Upper lobe of left lung (tissue), 6 donors: ENCODE measurements around the gene NUTM2F. TPM values are rescaled to one million over a fixed set of nuclear protein-coding genes. Genes with fewer than 3 reads are reported as not detected.
"Not testable (repeated sequence)": the region's sequence is repeated elsewhere in the genome, so short reads cannot be mapped to it uniquely, and the experiment has no call there.

Experiments
- ATAC-seq, 2 donors: fragments of 200-7000 bp; cut with Tn5 transposase; one replicate each; pipeline ENCODE4 v1.9.1; 2022; ENCODE audit warnings: mild to moderate bottlenecking in 2 of 2, moderate library complexity in 2 of 2; ENCODE audit not compliant: low FRiP score in 2 of 2
- DNase-seq, 2 donors: peaks; one replicate each; pipeline ENCODE4 v3.0.0-alpha.2; 2019 to 2020
- H3K27ac ChIP-seq, 4 donors: fragments of 200-600 bp; sonication (generic); one replicate each; pipeline ENCODE4 v1.5.1; 2016 to 2019
- H3K27me3 ChIP-seq, 4 donors: fragments of 200-600 bp; sonication (generic); one replicate each; pipeline ENCODE4 v1.5.1; 2017 to 2019
- H3K36me3 ChIP-seq, 4 donors: fragments of 200-600 bp; sonication (generic); one replicate each; pipeline ENCODE4 v1.5.1; 2016 to 2019
- H3K4me1 ChIP-seq, 4 donors: fragments of 200-600 bp; sonication (generic); one replicate each; pipeline ENCODE4 v1.5.1; 2018 to 2019
- H3K4me3 ChIP-seq, 4 donors: fragments of 200-600 bp; sonication (generic); one replicate each; pipeline ENCODE4 v1.5.1; 2017 to 2019; ENCODE audit warnings: mild to moderate bottlenecking in 2 of 4, moderate library complexity in 1 of 4
- H3K9me3 ChIP-seq, 4 donors: fragments of 200-600 bp; sonication (generic); one replicate each; pipeline ENCODE4 v1.5.1; 2018 to 2019
- POLR2A ChIP-seq, 4 donors: fragments of 450-650 bp; IDR thresholded peaks; one replicate each; pipeline ENCODE4 v1.5.1; 2016 to 2017; ENCODE audit warnings: antibody characterized with exemption in 4 of 4, mild to moderate bottlenecking in 2 of 4
- POLR2AphosphoS5 ChIP-seq, 2 donors: sonication (generic); formaldehyde crosslinking; IDR thresholded peaks; one replicate each; pipeline ENCODE4 v1.5.1; 2017; ENCODE audit warnings: antibody characterized with exemption in 2 of 2
- WGBS, 2 donors: methylation state at CpG; one replicate each; pipeline ENCODE4 v1.1.5; 2017 to 2018; 5-methylcytosine and 5-hydroxymethylcytosine counted together
- total RNA-seq, 6 donors: library from RNA; depleted of rRNA in 4 of 6; stranded (reverse); fragments of >200 nt in 4 of 6; gene quantifications; one replicate each; pipeline versions ENCODE4 v1.1.0 to v1.2.1, GENCODE V29; 2016 to 2021
- donor health status: DM: no; HTN: no; CAD: no; lungs with moderate emphysema.
- donor health status: DM: no; HTN: yes; CAD: no; lungs with severe emphysema.

NUTM2F gene, protein sequence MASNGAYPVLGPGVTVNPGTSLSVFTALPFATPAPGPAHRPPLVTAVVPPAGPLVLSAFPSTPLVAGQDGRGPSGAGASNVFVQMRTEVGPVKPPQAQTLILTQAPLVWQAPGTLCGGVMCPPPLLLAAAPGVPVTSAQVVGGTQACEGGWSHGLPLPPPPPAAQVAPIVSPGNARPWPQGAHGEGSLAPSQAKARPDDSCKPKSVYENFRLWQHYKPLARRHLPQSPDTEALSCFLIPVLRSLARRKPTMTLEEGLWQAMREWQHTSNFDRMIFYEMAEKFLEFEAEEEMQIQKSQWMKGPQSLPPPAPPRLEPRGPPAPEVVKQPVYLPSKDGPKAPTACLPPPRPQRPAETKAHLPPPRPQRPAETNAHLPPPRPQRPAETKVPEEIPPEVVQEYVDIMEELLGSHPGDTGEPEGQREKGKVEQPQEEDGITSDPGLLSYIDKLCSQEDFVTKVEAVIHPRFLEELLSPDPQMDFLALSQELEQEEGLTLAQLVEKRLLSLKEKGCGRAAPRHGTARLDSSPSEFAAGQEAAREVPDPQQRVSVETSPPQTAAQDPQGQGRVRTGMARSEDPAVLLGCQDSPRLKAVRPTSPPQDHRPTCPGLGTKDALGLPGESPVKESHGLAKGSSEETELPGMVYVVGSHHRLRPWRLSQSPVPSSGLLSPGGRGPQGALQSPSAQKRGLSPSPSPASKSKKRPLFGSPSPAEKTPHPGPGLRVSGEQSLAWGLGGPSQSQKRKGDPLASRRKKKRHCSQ
- not detected for total RNA-seq

DNA sequence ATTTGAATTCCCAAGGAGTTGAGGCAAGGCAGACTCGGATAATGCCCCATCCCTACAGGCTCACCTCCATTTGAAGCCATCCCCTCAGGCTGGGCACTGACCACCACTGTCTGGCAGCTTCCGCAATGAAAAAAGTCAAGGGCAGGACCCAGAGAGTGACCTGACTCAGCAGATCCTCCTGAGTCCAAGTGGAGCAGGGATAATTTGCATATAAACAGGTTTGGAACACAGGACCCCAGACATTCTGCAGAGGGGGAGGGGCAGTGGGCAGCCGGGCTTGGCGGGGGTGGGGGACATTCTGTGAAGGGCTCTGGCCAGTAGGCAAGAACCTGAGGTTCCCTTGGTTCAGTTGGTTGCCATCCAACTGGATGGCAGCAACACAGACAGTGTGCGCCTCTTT is at the start of gene NUTM2F:
Gene NUTM2F, minus strand, starts transcription at position 101 of the 400 bp plus-strand sequence. Its CDS starts 21 bp downstream, at position 80.
- WGBS, 2 donors: 89% methylated on average over 2 of the region's 5 CpGs; no CpG with 5 or more reads in 1 of the 2 donors
- not testable (repeated sequence) for H3K27ac ChIP-seq, H3K4me3 ChIP-seq, ATAC-seq, DNase-seq, H3K4me1 ChIP-seq, H3K36me3 ChIP-seq, H3K27me3 ChIP-seq, H3K9me3 ChIP-seq

DNA sequence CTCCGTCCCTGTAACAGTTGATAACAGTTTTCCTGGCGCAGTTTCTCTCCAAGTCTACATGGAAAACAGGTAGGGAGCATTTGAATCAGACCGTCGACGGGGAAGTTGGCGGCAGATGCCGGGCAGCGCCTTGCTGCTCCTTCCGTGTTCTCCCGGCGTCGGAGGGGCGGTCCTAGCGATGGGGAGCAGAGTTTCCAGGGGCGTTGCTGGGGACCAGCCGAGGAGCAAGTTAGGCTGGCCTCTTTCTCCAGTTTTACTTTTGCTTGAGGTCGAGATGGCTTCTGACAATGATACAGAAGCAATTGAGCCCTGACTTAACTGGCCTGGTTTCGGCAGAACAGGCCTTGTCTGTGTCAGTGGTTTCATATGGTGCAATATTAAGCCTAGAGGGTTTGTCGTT is 46.8 kb upstream of the NUTM2F start:
- Histone ChIP-seq H3K4me3 (peak overlapping the region; percentile 50 to 73 (median 68)), H3K27ac (peak overlapping the region; percentile 69 to 86 (median 80))
- DNase-seq, H3K27me3 ChIP-seq, H3K4me1 ChIP-seq, H3K9me3 ChIP-seq, H3K36me3 ChIP-seq: not testable (repeated sequence)
- 0 to 2% methylated on average over 5 to 9 of the region's 19 CpGs for whole genome bisulfite sequencing, 2 donors
- TF ChIP-seq POLR2A (IDR thresholded peaks at IDR 0.05): peak in 1 of 4 donors; percentile 28
- peak in 1 of 2 donors; percentile 87 for ATAC-seq

DNA sequence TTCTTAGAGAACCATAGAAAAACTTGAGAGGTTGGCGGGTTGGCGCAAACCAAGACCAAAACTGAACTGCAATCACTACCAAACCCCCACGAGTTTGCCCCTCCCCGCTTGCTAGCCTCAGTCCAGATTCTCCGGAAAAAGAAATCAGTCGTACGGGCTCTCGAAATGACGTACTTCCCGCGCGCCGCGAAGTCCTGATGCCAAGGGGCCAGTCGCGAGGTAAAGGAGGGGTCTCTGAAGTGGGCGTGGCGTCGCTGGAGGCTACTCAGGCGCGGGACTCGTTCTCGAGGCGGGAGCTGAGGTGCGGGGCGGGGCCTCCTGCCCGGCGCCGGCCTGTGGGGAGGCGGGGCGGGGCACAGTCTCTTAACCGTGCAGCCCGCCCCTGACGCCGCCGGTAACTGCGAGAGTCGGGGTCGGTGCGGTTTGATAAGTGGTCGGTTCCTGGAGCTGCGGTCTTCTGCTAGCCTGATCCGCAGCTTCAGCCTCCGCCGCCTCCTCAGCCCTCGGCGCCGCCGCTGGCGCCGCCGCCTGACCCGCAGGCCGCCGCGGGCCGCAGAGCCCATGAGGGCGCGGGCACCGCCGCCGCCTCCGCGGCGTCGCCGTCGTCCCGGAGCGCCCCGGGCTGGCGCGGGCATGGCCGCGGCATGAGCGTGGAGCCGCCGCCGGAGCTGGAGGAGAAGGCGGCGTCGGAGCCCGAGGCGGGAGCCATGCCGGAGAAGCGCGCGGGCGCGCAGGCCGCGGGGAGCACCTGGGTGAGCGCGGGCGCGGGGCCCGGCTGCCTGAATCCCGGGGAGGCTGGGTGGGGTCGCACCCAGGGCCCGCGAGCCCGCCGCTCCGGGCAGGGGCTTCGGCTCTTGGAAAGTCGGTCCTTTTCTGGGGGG is 46.0 kb upstream of the NUTM2F start:
- not testable (repeated sequence) for H3K27me3 ChIP-seq, H3K4me1 ChIP-seq, H3K36me3 ChIP-seq, H3K9me3 ChIP-seq
- H3K4me3 ChIP-seq: peak overlapping the region; percentile 51 to 73 (median 68)
- TF ChIP-seq POLR2A (IDR thresholded peaks at IDR 0.05) (peak in 3 of 4 donors; percentile 57 to 79 (median 63)), POLR2AphosphoS5 (IDR thresholded peaks at IDR 0.05) (peak; percentile 59 to 86)
- ATAC-seq (peak; percentile 99 to 100), DNase-seq (peak; percentile 96 to 97)
- 0 to 1% methylated on average over 8 to 69 of the region's 106 CpGs for WGBS, 2 donors
- peak overlapping the region; percentile 69 to 86 (median 80) for H3K27ac ChIP-seq

DNA sequence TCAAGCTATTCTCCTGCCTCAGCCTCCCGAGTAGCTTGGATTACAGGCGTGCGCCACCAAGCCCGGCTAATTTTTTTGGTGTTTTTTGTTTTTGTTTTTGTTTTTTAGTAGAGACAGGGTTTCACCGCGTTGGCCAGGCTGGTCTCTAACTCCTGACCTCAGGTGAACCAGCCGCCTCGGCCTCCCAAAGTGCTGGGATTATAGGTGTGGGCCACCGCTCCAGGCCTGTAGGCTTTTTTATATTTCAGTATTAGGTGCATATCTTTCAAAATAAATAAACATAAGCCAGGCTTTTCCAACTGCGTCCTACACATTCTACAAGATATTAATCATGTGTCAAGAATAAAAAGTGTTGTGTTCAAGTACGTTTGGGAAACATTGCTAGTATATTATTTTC is 45.3 kb upstream of the NUTM2F start:
- not testable (repeated sequence) for H3K9me3 ChIP-seq, ATAC-seq, DNase-seq, H3K36me3 ChIP-seq, H3K27me3 ChIP-seq, H3K4me1 ChIP-seq
- WGBS, 2 donors: 45 to 51% methylated on average over 7 of the region's 11 CpGs
- Histone ChIP-seq H3K4me3 (peak overlapping the region in 3 of 4 donors; percentile 65 to 73 (median 70)), H3K27ac (peak overlapping the region in 3 of 4 donors; percentile 69 to 86 (median 81))

DNA sequence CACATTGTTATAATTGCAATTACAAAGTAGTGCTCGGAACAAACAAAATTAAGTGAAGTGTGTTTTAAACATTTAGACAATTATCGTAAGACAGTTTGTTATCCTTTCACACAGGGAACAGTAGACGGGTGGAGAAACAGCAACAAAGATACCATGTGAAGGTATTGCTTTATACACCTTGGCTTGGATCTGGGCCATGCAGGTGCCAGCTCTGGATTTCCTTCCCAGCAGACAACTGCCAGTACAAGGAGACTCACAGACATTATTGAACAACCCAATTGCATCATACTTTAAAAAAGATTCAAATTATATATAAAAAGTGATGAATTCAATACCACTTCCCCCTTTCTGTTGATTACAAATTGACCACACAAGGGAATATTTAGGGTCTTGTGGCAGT is 41.8 kb upstream of the NUTM2F start:
- not testable (repeated sequence) for H3K27ac ChIP-seq, H3K4me1 ChIP-seq, H3K4me3 ChIP-seq, ATAC-seq, H3K36me3 ChIP-seq, H3K9me3 ChIP-seq, DNase-seq, H3K27me3 ChIP-seq
- WGBS, 2 donors: 75 to 85% methylated on average over 3 of the region's 3 CpGs

DNA sequence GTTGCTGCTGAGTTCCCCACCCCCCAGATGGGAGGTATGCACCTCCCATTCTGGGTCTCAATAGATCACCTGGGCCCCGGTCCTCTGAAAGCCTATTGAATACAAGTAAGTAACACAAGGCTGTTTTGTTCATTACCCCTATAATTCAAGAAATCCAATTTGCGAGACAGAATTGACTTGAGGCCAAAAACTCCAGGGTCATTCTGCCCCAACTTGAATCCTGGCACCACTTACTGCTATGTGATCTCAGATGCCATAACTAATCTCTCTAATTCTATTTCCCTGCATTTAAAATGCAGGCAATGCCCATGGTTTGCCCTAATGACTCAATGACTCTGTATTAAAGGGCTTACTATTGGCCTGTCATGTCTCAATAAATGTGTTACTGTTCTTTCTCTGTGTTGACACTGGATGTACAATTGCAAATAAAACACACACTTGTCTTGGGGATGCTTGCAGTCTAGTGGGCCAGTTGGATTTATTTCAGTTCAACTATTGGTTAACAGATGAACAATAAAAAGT is 35.7 kb upstream of the NUTM2F start:
- H3K4me1 ChIP-seq, H3K4me3 ChIP-seq: not testable (repeated sequence)
- WGBS, 2 donors: 100% methylated on average over 1 of the region's 2 CpGs

DNA sequence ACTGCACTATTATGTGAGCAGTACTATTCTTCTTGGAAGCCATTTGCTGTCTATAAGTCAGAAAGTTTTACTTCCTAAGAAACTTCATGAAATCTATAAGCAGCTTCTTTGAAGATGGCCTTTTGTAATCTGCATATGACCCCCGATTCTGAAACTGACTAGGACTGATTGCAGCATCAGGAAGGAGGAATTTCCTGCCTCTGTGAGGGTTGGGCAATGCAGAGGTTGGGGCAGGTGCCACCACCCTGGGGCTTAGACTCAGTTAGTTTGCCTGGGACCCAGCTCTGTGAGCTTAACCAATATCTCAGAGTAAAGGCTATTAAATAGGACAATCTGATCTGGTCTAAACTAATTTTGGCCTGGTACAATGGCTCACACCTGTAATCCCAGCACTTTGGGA is 28.7 kb upstream of the NUTM2F start:
- no CpG with 5 or more reads among the region's 1 CpG for WGBS, 2 donors
- H3K9me3 ChIP-seq, DNase-seq, H3K4me3 ChIP-seq, H3K4me1 ChIP-seq, ATAC-seq, H3K36me3 ChIP-seq, H3K27ac ChIP-seq, H3K27me3 ChIP-seq: not testable (repeated sequence)

More for the DNA sequence above, 35.7 kb upstream of the NUTM2F start:
- not testable (repeated sequence) for H3K36me3 ChIP-seq, DNase-seq, H3K27ac ChIP-seq, H3K27me3 ChIP-seq, H3K9me3 ChIP-seq, ATAC-seq

DNA sequence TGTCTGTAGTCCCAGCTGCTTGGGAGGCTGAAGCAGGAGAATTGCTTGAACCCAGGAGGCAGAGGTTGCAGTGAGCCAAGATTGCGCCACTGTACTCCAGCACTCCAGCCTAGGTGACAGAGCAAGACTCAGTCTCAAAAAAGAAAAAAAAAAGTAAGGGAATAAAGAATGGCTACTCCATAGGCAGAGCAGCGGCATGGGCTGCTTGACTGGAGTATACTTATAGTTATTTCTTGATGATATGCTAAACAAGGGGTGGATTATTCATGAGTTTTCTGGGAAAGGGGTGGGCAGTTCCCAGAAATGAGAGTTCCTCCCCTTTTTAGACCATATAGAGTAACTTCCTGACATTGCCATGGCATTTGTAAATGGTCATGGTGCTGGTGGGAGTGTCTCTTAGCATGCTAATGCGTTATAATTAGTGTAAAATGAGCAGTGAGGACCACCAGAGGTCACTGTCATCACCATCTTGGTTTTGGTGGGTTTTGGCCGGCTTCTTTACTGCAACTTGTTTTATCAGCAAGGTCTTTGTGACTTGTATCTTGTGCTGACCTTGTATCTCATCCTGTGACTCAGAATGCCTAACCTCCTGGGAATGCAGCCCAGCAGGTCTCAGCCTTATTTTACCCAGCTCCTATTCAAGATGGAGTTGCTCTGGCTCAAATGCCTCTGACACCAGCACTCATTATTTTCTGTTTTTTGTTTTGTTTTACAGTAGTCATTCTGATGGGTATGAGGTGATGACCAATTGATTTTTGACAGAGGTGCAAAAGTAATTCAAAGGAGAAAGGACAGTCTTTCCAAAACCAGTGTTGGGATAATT is 23.7 kb upstream of the NUTM2F start:
- peak overlapping the region in 1 of 4 donors; percentile 23 for H3K27ac ChIP-seq
- H3K9me3 ChIP-seq, H3K27me3 ChIP-seq, H3K36me3 ChIP-seq, H3K4me1 ChIP-seq, H3K4me3 ChIP-seq, ATAC-seq, DNase-seq: not testable (repeated sequence)
- WGBS, 2 donors: no CpG with 5 or more reads among the region's 4 CpGs

DNA sequence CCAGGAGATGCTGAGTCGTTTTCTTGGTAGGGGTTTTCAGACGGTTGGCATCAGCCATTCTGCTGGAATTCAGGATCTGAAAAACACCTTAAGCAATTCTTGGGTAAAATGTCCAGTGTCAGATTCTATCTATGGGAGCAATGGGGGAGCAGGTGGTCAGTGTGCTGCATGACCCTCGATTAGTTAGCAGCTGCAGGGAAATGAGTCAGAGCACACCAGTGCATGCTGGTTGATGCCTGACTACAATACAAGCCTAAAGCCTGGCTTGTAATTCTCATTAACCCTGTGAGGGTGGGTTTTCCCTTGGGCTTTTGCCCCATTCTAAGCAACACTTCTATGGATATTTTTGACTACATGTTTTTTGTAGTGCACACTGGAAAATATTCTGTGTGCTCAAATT is 20.3 kb upstream of the NUTM2F start:
- not testable (repeated sequence) for DNase-seq, H3K9me3 ChIP-seq, ATAC-seq, H3K4me3 ChIP-seq, H3K36me3 ChIP-seq, H3K27ac ChIP-seq, H3K27me3 ChIP-seq, H3K4me1 ChIP-seq
- WGBS, 2 donors: no CpG with 5 or more reads among the region's 3 CpGs

DNA sequence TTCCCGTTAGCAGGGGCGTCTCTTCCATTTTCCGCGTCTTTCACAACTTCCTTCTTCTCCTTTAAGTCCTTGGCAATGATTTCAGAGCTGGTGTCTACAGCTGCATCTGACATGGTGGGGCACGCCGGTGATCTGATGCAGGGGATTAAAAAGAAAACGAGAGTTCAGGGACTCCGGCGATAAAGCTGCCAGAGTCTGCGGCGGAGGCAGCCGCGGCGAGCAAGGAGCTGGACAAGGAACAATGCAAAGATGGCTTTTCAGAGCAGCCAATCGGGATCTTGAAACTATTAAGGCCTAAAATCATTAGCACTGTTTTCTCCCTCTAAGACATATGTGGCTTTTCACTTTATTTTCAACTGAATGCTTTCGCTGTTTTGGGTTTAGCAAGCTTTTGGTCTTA is 19.0 kb upstream of the NUTM2F start:
- ATAC-seq, H3K27me3 ChIP-seq, H3K4me1 ChIP-seq, H3K4me3 ChIP-seq, H3K9me3 ChIP-seq, H3K27ac ChIP-seq, H3K36me3 ChIP-seq: not testable (repeated sequence)
- DNase-seq: peak in 1 of 2 donors; percentile 43
- 90% methylated on average over 13 to 16 of the region's 16 CpGs for WGBS, 2 donors

DNA sequence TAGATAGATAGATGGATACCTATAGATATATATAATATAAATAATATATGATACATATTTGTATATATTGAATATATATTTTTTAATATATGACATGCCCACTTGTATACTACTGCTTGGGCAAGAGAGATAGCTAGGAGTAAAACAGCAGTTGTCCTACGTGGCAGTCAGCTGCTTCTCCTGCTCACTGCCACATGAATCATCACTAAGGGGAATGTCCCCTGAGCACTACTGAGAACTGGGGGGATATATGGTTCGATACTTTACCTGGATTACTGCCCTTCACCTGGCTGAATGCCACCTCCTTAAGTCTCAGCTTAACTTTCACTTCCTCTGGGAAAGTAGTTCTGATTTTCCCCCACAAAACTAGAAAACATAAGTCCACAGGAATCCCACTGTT is 13.3 kb upstream of the NUTM2F start:
- H3K27ac ChIP-seq, H3K4me1 ChIP-seq, H3K9me3 ChIP-seq, H3K36me3 ChIP-seq, ATAC-seq, DNase-seq, H3K4me3 ChIP-seq, H3K27me3 ChIP-seq: not testable (repeated sequence)
- 80% methylated on average over 2 of the region's 2 CpGs; no CpG with 5 or more reads in 1 of the 2 donors for WGBS, 2 donors
